ENCODE measurements around the gene ARHGAP25. TPM values are rescaled to one million over a fixed set of nuclear protein-coding genes. Genes with fewer than 3 reads are reported as not detected.

Gene ARHGAP25
- total RNA-seq, 1 experiment from 2014 or later, result 0.27 TPM

DNA sequence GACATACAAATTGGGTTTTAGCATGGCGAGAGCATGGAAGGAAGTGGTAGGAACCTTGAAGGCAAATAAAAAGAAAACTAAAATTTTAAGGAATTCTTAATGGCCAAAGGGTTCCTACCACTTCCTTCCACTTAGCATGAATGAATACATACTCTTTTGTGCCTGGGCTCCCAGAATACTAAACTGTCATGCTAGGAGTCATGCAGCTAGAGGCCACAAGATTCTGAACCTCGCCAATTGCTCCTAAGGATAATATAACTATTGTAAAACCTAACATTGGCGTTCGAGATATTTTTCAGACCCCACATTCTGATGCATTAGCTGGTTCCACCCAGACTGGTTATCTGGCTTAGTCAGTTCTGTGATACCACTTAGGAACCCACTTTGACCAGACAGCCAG is 38.6 kb upstream of the ARHGAP25 start:
- intact Hi-C loops (cut with micrococcal nuclease), result no loop called here
- Histone ChIP-seq H3K27ac (ENCODE audit: low read depth, low read length) (no peak overlapping the region), H3K9me2 (ENCODE audit: insufficient read depth) (no peaks in the 10 kb centered on the region), H3K4me2 (ENCODE audit: low read length) (no peak overlapping the region), H3K9me3 (ENCODE audit: control insufficient read depth in 1 of 2, insufficient read depth in 1 of 2, low read depth in 1 of 2, low read length in 2 of 2) (no peaks in the 10 kb centered on the region), H3K79me2 (ENCODE audit: insufficient read depth, low read length) (no peaks in the 10 kb centered on the region), H4K20me1 (ENCODE audit: insufficient read depth) (no peaks in the 10 kb centered on the region), H3K9ac (ENCODE audit: low read length) (no peak overlapping the region), H3K4me3 (replicated peaks in 1 of 2; ENCODE audit: low read depth in 1 of 2, low read length in 2 of 2) (no peak overlapping the region), H2AFZ (ENCODE audit: low read depth, low read length, poor library complexity, severe bottlenecking) (no peak overlapping the region), H3K4me1 (ENCODE audit: control insufficient read depth in 1 of 2, insufficient read depth in 2 of 2, low read length in 2 of 2) (no peaks in the 10 kb centered on the region), H3K36me3 (ENCODE audit: control insufficient read depth in 1 of 2, insufficient read depth in 2 of 2, low read length in 2 of 2) (no peaks in the 10 kb centered on the region), H3K27me3 (ENCODE audit: insufficient read depth, low read length) (no peaks in the 10 kb centered on the region)
- TF ChIP-seq, protein P1, sequence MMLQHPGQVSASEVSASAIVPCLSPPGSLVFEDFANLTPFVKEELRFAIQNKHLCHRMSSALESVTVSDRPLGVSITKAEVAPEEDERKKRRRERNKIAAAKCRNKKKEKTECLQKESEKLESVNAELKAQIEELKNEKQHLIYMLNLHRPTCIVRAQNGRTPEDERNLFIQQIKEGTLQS (IDR thresholded peaks at IDR 0.05), result no peak
- CTCF ChIA-PET, result no interaction called here
- POLR2A ChIA-PET, result no interaction called here
- no peak for ATAC-seq
- RAD21 ChIA-PET (ENCODE audit: low non-redundant PET in 1 of 2, low total read pairs in 2 of 2, uncharacterized antibody in 2 of 2, unreplicated experiment in 2 of 2), result no interaction called here
- no TSS peak for BruUV-seq (replicated peaks)
- no peak for DNase-seq (ENCODE audit: low read depth, low spot score)

DNA sequence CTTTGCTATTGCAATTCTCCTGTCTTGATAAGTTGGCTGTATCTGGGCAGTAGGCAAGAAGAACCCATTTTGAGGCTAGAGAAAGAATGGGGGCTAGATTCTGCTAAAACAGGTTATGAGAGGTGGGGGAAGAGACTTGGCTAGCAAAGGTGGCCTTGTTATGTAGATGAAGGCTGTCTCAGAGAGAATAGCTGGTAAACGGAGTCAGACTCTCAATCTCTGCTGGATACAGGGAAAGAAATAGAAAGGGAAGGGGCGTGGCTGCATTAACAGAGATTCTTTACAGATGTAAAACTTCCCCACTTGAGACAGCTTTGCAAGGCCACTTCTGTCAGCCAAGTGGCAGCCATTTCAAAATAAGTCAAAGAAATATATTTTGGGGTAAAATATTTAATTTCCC is 38.1 kb upstream of the ARHGAP25 start:
- Histone ChIP-seq H4K20me1 (ENCODE audit: insufficient read depth) (no peaks in the 10 kb centered on the region), H3K4me1 (ENCODE audit: control insufficient read depth in 1 of 2, insufficient read depth in 2 of 2, low read length in 2 of 2) (no peaks in the 10 kb centered on the region), H2AFZ (ENCODE audit: low read depth, low read length, poor library complexity, severe bottlenecking) (no peak overlapping the region), H3K27me3 (ENCODE audit: insufficient read depth, low read length) (no peaks in the 10 kb centered on the region), H3K9me3 (ENCODE audit: control insufficient read depth in 1 of 2, insufficient read depth in 1 of 2, low read depth in 1 of 2, low read length in 2 of 2) (no peaks in the 10 kb centered on the region), H3K36me3 (ENCODE audit: control insufficient read depth in 1 of 2, insufficient read depth in 2 of 2, low read length in 2 of 2) (no peaks in the 10 kb centered on the region), H3K4me3 (replicated peaks in 1 of 2; ENCODE audit: low read depth in 1 of 2, low read length in 2 of 2) (no peak overlapping the region), H3K9me2 (ENCODE audit: insufficient read depth) (no peaks in the 10 kb centered on the region), H3K9ac (ENCODE audit: low read length) (no peak overlapping the region), H3K4me2 (ENCODE audit: low read length) (no peak overlapping the region), H3K79me2 (ENCODE audit: insufficient read depth, low read length) (no peaks in the 10 kb centered on the region), H3K27ac (ENCODE audit: low read depth, low read length) (no peak overlapping the region)
- CTCF ChIA-PET, result no interaction called here
- no peak for DNase-seq (ENCODE audit: low read depth, low spot score)
- BruUV-seq (replicated peaks), result no TSS peak
- intact Hi-C loops (cut with micrococcal nuclease), result no loop called here
- RAD21 ChIA-PET (ENCODE audit: low non-redundant PET in 1 of 2, low total read pairs in 2 of 2, uncharacterized antibody in 2 of 2, unreplicated experiment in 2 of 2), result no interaction called here
- no peak for ATAC-seq
- POLR2A ChIA-PET, result no interaction called here
- TF ChIP-seq ZNF274 (IDR thresholded peaks at IDR 0.05; ENCODE audit: low read depth, low read length) (no peak), SIN3A (IDR thresholded peaks at IDR 0.05; ENCODE audit: low read depth) (no peak), EZH2phosphoT487 (IDR thresholded peaks at IDR 0.05; ENCODE audit: borderline replicate concordance) (no peak), EZH2 (IDR thresholded peaks at IDR 0.05) (no peak), CBX3 (IDR thresholded peaks at IDR 0.05; ENCODE audit: low read depth) (no peak), SRF (IDR thresholded peaks at IDR 0.05; ENCODE audit: low read depth) (no peak), POLR2AphosphoS5 (IDR thresholded peaks at IDR 0.05; ENCODE audit: low read depth, low read length) (no peak), FOSL1 (IDR thresholded peaks at IDR 0.05; ENCODE audit: low read depth) (no peak)
- TF ChIP-seq, protein P2, sequence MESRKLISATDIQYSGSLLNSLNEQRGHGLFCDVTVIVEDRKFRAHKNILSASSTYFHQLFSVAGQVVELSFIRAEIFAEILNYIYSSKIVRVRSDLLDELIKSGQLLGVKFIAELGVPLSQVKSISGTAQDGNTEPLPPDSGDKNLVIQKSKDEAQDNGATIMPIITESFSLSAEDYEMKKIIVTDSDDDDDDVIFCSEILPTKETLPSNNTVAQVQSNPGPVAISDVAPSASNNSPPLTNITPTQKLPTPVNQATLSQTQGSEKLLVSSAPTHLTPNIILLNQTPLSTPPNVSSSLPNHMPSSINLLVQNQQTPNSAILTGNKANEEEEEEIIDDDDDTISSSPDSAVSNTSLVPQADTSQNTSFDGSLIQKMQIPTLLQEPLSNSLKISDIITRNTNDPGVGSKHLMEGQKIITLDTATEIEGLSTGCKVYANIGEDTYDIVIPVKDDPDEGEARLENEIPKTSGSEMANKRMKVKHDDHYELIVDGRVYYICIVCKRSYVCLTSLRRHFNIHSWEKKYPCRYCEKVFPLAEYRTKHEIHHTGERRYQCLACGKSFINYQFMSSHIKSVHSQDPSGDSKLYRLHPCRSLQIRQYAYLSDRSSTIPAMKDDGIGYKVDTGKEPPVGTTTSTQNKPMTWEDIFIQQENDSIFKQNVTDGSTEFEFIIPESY (IDR thresholded peaks at IDR 0.05; ENCODE audit: extremely low read depth, insufficient replicate concordance, low read length), result no peak
- TF ChIP-seq, protein P1 (IDR thresholded peaks at IDR 0.05), result no peak
- TF ChIP-seq, protein P3, sequence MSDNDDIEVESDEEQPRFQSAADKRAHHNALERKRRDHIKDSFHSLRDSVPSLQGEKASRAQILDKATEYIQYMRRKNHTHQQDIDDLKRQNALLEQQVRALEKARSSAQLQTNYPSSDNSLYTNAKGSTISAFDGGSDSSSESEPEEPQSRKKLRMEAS (IDR thresholded peaks at IDR 0.05), result no peak
- TF ChIP-seq, protein P4, sequence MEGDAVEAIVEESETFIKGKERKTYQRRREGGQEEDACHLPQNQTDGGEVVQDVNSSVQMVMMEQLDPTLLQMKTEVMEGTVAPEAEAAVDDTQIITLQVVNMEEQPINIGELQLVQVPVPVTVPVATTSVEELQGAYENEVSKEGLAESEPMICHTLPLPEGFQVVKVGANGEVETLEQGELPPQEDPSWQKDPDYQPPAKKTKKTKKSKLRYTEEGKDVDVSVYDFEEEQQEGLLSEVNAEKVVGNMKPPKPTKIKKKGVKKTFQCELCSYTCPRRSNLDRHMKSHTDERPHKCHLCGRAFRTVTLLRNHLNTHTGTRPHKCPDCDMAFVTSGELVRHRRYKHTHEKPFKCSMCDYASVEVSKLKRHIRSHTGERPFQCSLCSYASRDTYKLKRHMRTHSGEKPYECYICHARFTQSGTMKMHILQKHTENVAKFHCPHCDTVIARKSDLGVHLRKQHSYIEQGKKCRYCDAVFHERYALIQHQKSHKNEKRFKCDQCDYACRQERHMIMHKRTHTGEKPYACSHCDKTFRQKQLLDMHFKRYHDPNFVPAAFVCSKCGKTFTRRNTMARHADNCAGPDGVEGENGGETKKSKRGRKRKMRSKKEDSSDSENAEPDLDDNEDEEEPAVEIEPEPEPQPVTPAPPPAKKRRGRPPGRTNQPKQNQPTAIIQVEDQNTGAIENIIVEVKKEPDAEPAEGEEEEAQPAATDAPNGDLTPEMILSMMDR (IDR thresholded peaks at IDR 0.05 in 2 of 3, conservative IDR thresholded peaks at IDR 0.05 in 1 of 3; ENCODE audit: borderline replicate concordance in 1 of 3, insufficient read depth in 1 of 3, low read depth in 2 of 3, low read length in 2 of 3), result no peak
